Osteocyte (in vitro differentiated cells): ENCODE results near the gene RALGPS1. TPM values are rescaled to one million over a fixed set of nuclear protein-coding genes. Genes with fewer than 3 reads are reported as not detected.

Experiments used
- DNase-seq: peaks from one replicate; pipeline ENCODE4 v3.0.0; 2021; ENCODE audit warnings: mixed read lengths; ENCODE audit not compliant: unreplicated experiment; ENCODE audit errors: extremely low spot score
- H3K27ac Mint-ChIP-seq: one replicate; pipeline ENCODE4 v1.8.0; 2021; ENCODE audit warnings: mild to moderate bottlenecking, mixed read lengths; ENCODE audit not compliant: unreplicated experiment
- H3K27me3 Mint-ChIP-seq: one replicate; pipeline ENCODE4 v1.8.0; 2021; ENCODE audit warnings: mixed read lengths; ENCODE audit not compliant: unreplicated experiment
- H3K36me3 Mint-ChIP-seq: one replicate; pipeline ENCODE4 v1.8.0; 2021; ENCODE audit warnings: mixed read lengths; ENCODE audit not compliant: unreplicated experiment
- H3K4me1 Mint-ChIP-seq: one replicate; pipeline ENCODE4 v1.8.0; 2021; ENCODE audit warnings: mixed read lengths; ENCODE audit not compliant: unreplicated experiment
- H3K4me3 Mint-ChIP-seq: one replicate; pipeline ENCODE4 v1.8.0; 2021; ENCODE audit warnings: mild to moderate bottlenecking, moderate library complexity, mixed read lengths; ENCODE audit not compliant: unreplicated experiment
- H3K9me3 Mint-ChIP-seq: one replicate; pipeline ENCODE4 v1.8.0; 2021; ENCODE audit warnings: mixed read lengths; ENCODE audit not compliant: unreplicated experiment
- CTCF ChIP-seq: fragments of 200-600 bp; sonication (generic); IDR thresholded peaks from 2 replicates; pipeline ENCODE4 v1.5.0; 2021; ENCODE audit warnings: antibody characterized with exemption, mild to moderate bottlenecking, moderate library complexity
- total RNA-seq: library from RNA; stranded (reverse); gene quantifications from 2 replicates; pipeline ENCODE4 v1.2.1, GENCODE V29; 2021

Gene RALGPS1
- total RNA-seq, 1 donor from 2014 or later, result 9.9 TPM

GRCh38 chr9:127172066-127172707 is 257.6 kb downstream of the RALGPS1 start:
- Mint-ChIP-seq H3K36me3 (no peaks in the 10 kb centered on the region), H3K27me3 (no peaks in the 10 kb centered on the region), H3K27ac (peak overlapping the region; percentile 50), H3K4me1 (peaks cover 26% of the 10 kb centered on the region), H3K4me3 (no peak overlapping the region), H3K9me3 (no peaks in the 10 kb centered on the region)
- DNase-seq, result no peak
- TF ChIP-seq CTCF, result no peak

GRCh38 chr9:127173063-127173462 is 258.5 kb downstream of the RALGPS1 start:
- Mint-ChIP-seq H3K27ac (no peak overlapping the region), H3K4me3 (no peak overlapping the region), H3K36me3 (no peaks in the 10 kb centered on the region), H3K9me3 (no peaks in the 10 kb centered on the region), H3K4me1 (peaks cover 26% of the 10 kb centered on the region), H3K27me3 (no peaks in the 10 kb centered on the region)
- DNase-seq, result no peak
- no peak for TF ChIP-seq CTCF

GRCh38 chr9:127174386-127175318 is 260.1 kb downstream of the RALGPS1 start:
- Mint-ChIP-seq H3K36me3 (no peaks in the 10 kb centered on the region), H3K9me3 (no peaks in the 10 kb centered on the region), H3K27me3 (no peaks in the 10 kb centered on the region), H3K4me1 (peaks cover 30% of the 10 kb centered on the region), H3K4me3 (no peak overlapping the region), H3K27ac (no peak overlapping the region)
- DNase-seq, result no peak
- TF ChIP-seq CTCF, result no peak

GRCh38 chr9:127175319-127175715 is 260.7 kb downstream of the RALGPS1 start:
- Mint-ChIP-seq H3K36me3 (no peaks in the 10 kb centered on the region), H3K27me3 (no peaks in the 10 kb centered on the region), H3K4me3 (no peak overlapping the region), H3K4me1 (peaks cover 36% of the 10 kb centered on the region), H3K9me3 (no peaks in the 10 kb centered on the region), H3K27ac (no peak overlapping the region)
- no peak for TF ChIP-seq CTCF
- no peak for DNase-seq

GRCh38 chr9:127175764-127176163 is 261.2 kb downstream of the RALGPS1 start:
- Mint-ChIP-seq H3K4me3 (no peak overlapping the region), H3K36me3 (no peaks in the 10 kb centered on the region), H3K9me3 (no peaks in the 10 kb centered on the region), H3K27ac (no peak overlapping the region), H3K4me1 (peaks cover 39% of the 10 kb centered on the region), H3K27me3 (no peaks in the 10 kb centered on the region)
- DNase-seq, result no peak
- TF ChIP-seq CTCF, result no peak
